ENCODE measurements around the gene TBX5.

The TBX5 gene

DNA sequence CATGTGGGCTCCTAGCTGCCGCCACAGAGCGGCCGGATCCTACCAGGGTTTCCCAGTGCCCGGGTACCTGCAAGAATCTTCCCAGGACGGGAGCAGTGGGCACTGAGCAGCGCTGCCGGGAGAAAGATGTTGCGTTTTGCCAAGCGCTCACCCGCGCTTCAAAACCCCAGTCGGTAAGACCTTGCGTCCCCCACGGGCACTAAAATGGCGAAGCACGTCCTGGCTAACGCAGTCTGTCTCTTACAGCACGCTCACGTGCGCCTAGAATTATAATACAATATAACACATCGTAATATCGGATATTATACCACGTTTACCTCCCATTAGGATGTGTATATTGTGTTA is 35.1 kb upstream of the TBX5 start:
- H3K4me3 ChIP-seq (replicated peaks; ENCODE audit: low read depth, low read length) = no peak overlapping the region

GRCh38 chr12:114440270-114441038 is 34.5 kb upstream of the TBX5 start:
- TF ChIP-seq, protein P1, sequence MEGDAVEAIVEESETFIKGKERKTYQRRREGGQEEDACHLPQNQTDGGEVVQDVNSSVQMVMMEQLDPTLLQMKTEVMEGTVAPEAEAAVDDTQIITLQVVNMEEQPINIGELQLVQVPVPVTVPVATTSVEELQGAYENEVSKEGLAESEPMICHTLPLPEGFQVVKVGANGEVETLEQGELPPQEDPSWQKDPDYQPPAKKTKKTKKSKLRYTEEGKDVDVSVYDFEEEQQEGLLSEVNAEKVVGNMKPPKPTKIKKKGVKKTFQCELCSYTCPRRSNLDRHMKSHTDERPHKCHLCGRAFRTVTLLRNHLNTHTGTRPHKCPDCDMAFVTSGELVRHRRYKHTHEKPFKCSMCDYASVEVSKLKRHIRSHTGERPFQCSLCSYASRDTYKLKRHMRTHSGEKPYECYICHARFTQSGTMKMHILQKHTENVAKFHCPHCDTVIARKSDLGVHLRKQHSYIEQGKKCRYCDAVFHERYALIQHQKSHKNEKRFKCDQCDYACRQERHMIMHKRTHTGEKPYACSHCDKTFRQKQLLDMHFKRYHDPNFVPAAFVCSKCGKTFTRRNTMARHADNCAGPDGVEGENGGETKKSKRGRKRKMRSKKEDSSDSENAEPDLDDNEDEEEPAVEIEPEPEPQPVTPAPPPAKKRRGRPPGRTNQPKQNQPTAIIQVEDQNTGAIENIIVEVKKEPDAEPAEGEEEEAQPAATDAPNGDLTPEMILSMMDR (IDR thresholded peaks at IDR 0.05; ENCODE audit: low read length, missing control alignments) = no peak
- no peak overlapping the region for H3K4me3 ChIP-seq (replicated peaks; ENCODE audit: low read depth, low read length)
- no peak for DNase-seq (ENCODE audit: low read depth)

More for the DNA sequence above, 35.1 kb upstream of the TBX5 start:
- no peak for DNase-seq (ENCODE audit: low read depth)
- TF ChIP-seq, protein P1 (IDR thresholded peaks at IDR 0.05; ENCODE audit: low read length, missing control alignments) = no peak

DNA sequence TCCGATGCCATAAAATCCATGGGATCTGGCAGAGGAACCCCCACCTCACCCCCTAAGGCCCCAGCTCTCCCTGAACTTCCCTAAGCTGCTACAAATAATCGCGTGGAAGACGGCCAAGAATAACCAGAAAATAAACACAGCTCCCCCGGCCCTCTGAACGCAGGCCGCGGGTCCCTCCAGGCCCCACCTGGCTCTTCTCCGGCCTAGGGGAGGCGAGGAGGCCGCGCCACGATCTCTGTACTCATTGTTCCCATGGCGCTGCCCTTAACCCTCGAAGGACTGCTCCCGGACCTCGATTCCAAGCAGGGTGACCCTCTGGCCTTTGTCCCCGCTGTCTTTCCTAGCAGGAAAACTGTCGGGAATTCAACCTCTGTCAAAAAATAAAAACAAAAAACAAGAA is 33.9 kb upstream of the TBX5 start:
- no peak for DNase-seq (ENCODE audit: low read depth)
- TF ChIP-seq, protein P1 (IDR thresholded peaks at IDR 0.05; ENCODE audit: low read length, missing control alignments) = no peak
- no peak overlapping the region for H3K4me3 ChIP-seq (replicated peaks; ENCODE audit: low read depth, low read length)

GRCh38 chr12:114439261-114439683 is 33.3 kb upstream of the TBX5 start:
- TF ChIP-seq, protein P1 (IDR thresholded peaks at IDR 0.05; ENCODE audit: low read length, missing control alignments) = no peak
- H3K4me3 ChIP-seq (replicated peaks; ENCODE audit: low read depth, low read length) = no peak overlapping the region
- DNase-seq (ENCODE audit: low read depth) = no peak

DNA sequence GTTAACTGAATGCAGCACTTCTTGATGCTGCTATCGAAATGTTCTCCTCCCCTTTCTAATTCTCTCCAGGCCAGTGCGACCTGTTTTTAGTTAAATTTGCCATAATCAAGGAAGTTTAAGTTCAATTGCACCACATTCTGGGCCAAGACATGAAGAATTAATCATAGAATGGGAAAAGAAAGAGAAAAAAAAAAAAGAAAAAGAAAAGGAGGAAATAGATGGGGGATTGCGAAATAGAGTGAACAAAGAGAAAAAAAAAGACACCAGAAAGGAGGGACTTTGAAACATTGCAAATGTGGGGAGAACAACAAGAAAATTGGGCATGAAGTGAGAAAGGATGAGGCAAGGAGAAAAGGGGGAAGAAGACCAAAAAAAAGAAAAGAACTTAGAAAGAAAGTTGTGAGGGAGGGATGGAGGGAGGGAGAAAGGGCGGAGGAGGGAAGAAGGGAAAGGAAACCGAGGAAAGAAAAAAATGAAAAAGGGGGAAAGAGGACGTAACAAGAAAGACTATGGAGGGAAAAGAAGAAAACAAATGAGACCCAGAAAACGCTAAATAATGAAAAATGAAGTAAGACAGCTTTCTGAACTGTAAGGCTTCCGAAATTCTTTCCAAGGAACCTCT is 32.8 kb upstream of the TBX5 start:
- no peak overlapping the region for H3K4me3 ChIP-seq (replicated peaks; ENCODE audit: low read depth, low read length)
- TF ChIP-seq, protein P1 (IDR thresholded peaks at IDR 0.05; ENCODE audit: low read length, missing control alignments) = no peak
- DNase-seq (ENCODE audit: low read depth) = no peak

DNA sequence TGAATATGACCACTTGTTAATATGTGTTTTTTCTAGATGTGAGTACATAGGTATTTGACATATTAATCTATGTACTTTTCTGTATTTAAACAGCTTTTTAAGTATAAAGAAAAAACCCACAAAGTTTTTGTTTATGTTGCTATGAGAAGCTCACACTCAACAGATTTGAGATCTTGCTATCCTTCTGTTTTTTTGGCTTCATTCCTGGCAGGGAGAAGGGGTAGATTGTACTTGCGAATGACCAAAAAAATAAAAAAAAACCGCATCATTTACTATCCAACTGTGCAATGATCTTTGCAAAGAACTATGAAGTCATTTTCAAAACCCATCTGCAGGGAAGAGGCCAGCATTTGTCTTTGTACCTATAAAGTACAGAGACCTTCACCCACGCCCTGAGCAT is 28.4 kb upstream of the TBX5 start:
- H3K4me3 ChIP-seq (replicated peaks; ENCODE audit: low read depth, low read length) = no peak overlapping the region
- TF ChIP-seq, protein P1 (IDR thresholded peaks at IDR 0.05; ENCODE audit: low read length, missing control alignments) = no peak
- DNase-seq (ENCODE audit: low read depth) = no peak
